NCI-H2081 treated with DMSO at 0.1 percent for 48 hours (cell line): ENCODE data around the gene DAPK1.

Experiments
- DNase-seq: peaks from one replicate; lab custom pipeline; 2025; lab: John Stamatoyannopoulos, UW

DAPK1 gene

GRCh38 chr9:87569008-87569509 is 71.4 kb downstream of the DAPK1 start:
- DNase-seq, result no peak

DNA sequence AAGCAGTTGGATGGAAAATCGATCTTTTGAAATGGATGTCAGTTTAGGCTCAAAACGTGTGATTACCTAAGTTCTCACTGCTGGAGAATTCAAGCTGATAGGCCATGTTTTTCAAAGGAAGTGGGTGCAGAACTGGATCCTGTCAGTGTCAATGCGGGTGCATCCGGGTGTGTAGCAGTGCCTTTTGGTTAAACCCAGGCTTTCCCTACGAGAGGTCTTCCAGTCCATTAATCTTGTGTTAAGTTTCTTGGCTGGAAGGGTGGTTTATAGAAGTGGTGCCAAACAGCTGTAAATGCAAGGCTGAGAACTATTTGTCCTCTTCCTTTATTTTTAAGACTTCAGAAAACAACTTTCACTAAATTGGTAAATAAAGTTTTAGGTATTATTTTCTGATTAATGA is 71.9 kb downstream of the DAPK1 start:
- DNase-seq, result no peak

DNA sequence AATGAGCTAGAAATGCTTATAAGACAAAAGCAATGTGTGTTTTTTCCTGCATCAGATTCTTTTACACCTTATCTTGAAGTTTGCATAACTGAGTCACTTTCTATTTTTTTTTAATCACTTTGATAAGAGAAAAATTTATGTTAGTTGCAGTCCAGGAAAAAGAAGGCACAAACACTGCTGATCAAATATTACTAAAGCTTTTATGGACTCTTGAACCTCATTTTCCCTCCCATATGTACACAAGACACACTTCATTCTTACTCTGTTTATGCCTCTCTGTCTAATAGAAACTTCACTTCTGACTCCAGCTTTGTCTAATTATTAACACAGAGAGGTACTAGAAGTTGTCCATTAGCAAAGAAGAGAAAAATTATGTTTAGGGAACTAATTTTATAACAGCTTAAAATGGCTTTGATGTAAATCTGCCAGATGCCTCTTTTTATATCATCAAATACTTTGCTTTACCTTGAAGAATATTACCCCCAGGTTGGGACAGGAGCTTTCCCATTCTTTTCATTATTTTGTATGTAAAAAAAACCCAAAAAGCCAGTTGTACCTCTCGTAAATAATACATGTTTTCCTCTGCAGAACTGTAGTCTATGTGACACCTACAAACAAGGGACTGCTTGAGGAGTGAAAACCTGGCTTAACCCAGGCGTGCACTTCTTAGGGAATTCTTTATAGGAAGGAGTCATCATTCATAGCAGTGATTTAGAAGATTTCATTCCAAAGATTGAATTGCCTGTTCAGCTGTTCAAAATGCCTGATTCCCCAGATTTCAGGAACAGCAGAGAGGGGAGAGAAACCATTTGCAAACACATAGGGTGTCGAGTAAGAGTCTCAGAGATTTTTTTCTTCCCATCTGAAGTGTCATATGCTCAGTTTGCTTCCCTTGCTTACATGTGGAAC is 72.6 kb downstream of the DAPK1 start:
- DNase-seq, result no peak

GRCh38 chr9:87572719-87573118 is 75.1 kb downstream of the DAPK1 start:
- DNase-seq, result no peak

DNA sequence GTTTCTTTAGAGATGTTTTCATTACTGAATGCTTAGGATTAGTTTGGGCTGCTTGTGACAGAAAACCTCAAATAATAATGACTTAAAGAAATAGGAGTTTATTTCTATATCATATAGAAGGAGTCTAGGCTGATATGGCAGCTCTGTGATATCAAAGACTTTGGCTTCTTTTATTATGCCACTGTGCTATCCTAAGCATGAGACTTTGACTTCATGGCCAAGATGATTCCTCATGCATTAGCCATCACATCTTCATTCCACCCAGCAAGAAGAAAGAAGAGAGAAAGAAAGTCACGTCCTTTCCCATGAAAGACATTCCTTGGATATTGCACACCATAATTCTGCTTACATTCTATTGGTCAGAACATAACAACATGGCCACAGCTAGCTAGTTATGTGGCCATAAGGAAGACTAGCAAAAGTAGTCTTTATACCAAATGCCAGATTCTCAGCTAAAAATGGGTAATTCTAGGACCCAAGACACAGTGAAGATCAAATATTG is 76.2 kb downstream of the DAPK1 start:
- no peak for DNase-seq

GRCh38 chr9:87577746-87578145 is 80.1 kb downstream of the DAPK1 start:
- DNase-seq, result no peak

GRCh38 chr9:87578625-87579024 is 81.0 kb downstream of the DAPK1 start:
- no peak for DNase-seq

DNA sequence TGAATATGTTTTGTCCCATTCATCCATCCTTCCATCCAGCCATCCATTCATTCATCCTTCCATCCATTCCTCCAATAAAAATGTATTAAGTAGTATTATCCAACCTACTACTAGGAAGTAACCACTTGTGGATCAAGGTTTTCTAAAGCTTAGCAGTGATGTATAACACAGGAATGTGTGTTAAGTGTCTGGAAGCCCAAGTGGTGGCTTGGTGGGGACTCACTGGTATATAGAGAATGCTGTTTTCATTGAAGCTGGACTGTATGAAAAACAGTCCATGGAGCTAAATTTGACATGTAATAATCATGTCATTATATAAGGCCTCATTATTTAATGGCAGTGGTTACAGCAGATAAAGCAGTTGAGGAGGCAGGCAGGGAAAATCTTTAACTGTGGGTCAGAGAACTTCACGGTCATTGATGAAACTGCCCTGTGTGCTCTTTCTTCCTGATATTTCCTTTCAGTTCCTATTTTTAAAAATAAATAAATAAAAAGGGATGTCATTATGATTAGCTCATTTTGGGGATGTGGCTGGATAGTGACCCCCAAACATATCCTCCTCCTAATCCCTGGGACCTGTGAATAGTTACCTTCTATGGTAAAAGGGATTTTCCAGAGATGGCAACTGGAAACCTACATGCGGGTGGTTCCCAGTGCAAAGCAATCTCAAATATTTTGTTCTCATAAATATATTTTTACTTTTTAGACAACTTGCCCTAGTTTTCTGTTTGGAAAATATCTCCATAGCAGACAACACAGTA is 82.3 kb downstream of the DAPK1 start:
- no peak for DNase-seq

DNA sequence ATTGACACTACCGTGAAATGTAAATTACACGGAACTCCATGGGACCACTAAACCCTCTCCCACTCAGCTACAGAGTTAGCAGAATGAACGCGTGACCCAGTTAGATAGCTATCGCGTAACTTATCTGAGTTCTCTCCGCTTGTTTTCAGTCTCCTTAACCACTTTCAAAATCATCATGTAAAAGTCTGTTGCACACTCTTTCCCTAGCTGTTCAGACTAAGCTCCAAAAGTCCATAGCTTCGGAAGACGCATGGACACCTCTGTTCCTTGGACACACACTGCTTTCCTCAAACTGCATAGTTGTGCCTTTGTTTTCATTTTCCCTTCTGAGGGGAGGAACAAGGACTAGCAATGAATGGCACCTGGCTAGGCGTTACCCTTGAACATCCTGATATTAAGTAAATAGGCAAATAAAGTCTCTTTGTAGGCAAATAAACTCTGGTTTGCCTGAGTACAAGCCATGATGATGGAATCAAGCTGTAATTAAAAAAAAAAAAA is 83.3 kb downstream of the DAPK1 start:
- DNase-seq, result no peak

DNA sequence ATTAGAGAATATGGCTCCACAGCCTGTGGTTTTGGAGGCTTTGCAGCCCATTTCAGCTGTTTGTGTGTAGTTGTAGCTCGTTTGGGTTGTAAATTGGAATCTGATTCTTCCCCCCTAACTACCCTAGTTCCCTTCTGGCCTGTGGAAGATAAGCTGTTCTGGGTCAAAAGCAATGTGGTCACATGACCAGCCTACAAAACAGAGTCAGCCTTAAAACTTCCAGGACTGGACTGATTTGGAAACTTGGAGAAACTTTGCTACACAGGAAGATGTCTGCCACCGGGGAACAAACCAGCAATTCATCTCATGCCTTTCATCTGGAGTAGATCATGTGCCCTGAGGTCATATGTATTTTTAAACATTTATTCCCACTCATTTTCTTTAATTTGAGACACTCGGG is 83.8 kb downstream of the DAPK1 start:
- DNase-seq, result no peak

DNA sequence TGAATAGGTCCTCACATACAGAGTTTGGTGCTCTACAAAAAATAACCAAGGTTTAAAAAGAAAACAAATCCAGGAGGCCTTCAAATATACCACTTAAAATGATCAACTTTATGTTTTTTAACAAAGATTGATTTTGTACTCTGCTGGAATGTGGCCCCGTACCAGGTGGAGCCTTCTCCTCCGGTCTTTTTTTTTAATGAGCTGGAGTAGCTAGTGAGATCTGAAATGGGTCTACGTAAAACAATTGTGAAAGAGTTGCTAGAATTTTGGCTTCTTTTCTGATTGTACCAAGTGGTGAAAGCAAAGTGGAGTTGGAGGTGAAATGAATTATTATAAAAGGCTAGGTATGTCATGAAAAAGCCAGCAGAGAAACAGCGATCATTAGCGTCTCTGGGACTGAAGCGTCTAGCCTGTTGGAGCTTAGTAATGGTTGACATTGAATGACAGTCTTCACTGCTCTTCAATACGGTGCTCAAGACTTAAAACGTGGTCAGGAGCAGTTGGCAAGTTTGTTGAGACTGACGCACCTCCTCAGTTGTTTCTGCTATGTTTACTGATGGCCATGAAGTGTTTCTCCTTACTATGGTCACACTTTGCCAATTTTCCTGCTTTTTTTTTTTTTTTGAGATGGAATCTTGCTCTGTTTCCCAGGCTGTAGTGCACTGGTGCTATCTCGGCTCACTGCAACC is 84.4 kb downstream of the DAPK1 start:
- DNase-seq, result no peak

- no peak for DNase-seq
Measured at GRCh38 chr9:87584326-87584725, 86.7 kb downstream of the DAPK1 start.

GRCh38 chr9:87585123-87585855 is 87.6 kb downstream of the DAPK1 start:
- no peak for DNase-seq

- DNase-seq, result no peak
Measured at GRCh38 chr9:87586731-87587355, 89.2 kb downstream of the DAPK1 start.

GRCh38 chr9:87587356-87587745 is 89.7 kb downstream of the DAPK1 start:
- no peak for DNase-seq

DNA sequence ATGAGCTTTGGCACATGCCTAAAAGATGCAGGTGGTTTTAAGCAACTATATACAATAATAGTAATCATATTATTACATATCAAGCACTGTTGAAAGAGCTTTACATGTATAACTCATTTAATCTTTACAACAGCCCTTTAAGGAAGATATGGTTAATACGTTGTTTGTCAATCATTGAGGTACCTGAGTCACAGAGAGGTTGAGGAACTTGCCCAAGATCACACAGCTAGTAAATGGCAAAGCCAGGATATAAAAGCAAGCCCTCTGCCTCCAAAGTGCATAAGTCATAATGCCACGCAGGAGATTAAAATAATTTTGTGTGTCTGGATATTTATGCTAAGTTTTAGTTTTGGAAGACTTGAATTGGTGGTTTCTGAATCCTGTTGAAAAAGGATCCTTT is 90.2 kb downstream of the DAPK1 start:
- no peak for DNase-seq

- DNase-seq, result no peak
Measured at GRCh38 chr9:87588339-87588738, 90.7 kb downstream of the DAPK1 start.

- no peak for DNase-seq
Measured at GRCh38 chr9:87590996-87591395, 93.3 kb downstream of the DAPK1 start.

DNA sequence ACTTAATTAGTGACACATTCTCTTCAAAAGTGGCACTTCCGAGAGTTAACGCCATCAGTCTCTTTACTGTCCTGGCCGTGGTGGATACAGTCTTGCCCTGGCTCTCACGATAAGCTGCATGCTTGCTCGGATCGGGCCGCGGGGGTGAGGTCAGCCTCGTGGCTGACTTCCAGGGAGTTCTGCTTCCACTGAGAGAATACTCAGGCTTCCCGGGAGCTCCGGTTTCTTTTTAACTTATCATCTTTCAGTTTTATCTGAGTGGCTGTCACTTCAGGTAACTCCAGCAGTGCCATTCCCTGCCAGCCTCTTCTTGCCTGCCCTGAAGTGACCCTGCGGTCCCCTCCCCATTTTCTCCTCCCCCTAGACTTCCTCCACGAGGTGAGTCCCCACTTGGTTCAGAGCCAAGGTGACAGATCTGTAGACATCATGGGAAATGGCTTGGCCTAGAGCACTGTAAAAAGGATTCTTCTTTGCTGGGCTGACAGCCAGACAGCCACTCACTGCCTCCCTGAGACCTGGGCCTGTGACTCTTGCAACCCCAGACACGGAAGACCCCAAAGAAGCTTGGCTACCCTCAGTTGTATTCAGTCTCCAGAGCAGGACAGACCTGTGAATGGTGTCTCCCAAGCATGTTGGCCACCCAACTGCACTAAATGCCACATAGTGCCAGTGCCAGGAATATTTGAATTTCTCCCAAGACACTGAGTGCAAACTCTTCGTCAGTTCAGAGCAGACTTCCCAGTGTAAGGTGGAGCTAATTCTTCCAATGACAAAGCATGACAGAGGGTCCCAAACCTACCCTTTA is 95.1 kb downstream of the DAPK1 start:
- DNase-seq, result no peak

GRCh38 chr9:87593359-87593980 is 95.8 kb downstream of the DAPK1 start:
- DNase-seq, result no peak
